ENCODE results near the gene STARD13.

DNA sequence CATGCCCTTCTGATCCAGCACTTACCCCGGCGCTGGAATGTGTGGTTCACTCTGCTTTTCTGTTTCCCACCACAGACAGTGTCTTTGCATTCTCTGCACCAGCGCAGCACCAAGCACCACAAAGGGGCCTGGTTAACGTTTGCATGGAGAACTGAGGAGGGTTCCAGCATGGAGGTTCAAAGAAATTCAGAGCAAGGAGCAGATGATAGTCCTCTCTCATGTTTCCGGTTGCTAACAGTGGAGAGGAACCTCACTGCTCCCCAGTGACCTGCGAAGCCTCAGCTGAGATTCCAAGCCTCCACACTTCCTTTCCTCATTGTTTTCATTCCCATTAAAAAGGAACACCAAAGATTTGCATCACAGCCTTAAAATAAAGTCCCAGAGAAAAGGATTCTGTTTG lies 99.7 kb downstream of the STARD13 start:
- TF ChIP-seq, protein P1, sequence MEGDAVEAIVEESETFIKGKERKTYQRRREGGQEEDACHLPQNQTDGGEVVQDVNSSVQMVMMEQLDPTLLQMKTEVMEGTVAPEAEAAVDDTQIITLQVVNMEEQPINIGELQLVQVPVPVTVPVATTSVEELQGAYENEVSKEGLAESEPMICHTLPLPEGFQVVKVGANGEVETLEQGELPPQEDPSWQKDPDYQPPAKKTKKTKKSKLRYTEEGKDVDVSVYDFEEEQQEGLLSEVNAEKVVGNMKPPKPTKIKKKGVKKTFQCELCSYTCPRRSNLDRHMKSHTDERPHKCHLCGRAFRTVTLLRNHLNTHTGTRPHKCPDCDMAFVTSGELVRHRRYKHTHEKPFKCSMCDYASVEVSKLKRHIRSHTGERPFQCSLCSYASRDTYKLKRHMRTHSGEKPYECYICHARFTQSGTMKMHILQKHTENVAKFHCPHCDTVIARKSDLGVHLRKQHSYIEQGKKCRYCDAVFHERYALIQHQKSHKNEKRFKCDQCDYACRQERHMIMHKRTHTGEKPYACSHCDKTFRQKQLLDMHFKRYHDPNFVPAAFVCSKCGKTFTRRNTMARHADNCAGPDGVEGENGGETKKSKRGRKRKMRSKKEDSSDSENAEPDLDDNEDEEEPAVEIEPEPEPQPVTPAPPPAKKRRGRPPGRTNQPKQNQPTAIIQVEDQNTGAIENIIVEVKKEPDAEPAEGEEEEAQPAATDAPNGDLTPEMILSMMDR (conservative IDR thresholded peaks at IDR 0.05; ENCODE audit: low read depth, low read length): no peak
- TF ChIP-seq EZH2 (IDR thresholded peaks at IDR 0.05; ENCODE audit: low read length, unreplicated experiment): no peak
- TF ChIP-seq EZH2phosphoT487 (IDR thresholded peaks at IDR 0.05; ENCODE audit: borderline replicate concordance, low read length): no peak
